ENCODE results near the gene DIP2A. TPM values are rescaled to one million over a fixed set of nuclear protein-coding genes. Genes with fewer than 3 reads are reported as not detected.

The DIP2A gene
- total RNA-seq, 1 experiment from 2014 or later = 22.9 TPM

DNA sequence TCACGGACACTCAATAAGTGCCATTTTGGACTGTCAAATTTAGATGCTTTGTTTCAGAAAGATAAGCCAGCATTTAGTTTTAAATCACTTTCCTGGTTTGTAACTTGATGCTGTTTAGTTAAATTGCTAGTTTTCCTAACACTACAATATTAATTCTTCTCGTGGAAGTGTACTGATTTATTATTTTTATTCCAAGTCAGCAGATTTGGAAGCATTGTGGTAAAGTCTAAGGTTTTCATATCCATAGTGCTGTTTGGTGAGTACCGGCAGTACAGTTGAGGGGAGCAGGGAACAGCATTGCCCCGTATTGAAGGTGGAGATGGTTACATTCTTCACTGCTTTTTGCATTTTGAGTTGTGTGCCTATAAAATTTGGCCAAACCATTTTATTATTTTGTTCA, 109.9 kb downstream of the DIP2A start:
- no peaks in the 10 kb centered on the region for H3K36me3 ChIP-seq (ENCODE audit: control insufficient read depth, insufficient read depth, low read length)
- POLR2A ChIA-PET = interaction anchor here (0.7 kb wide), 1 partner anchor 76 kb away, joined by 8 read pairs; no protein-coding TSS in a partner anchor
- H3K27me3 ChIP-seq (ENCODE audit: control insufficient read depth, insufficient read depth, low read length) = no peaks in the 10 kb centered on the region
- in situ Hi-C loops (cut with HindIII; ENCODE audit: low pct_unique_long_range_greater_than_20kb, low sequenced_read_pairs) = no loop called here
- intact Hi-C loops (cut with micrococcal nuclease; ENCODE audit: unreplicated experiment) = no loop called here
- H3K4me1 ChIP-seq (ENCODE audit: control insufficient read depth, insufficient read depth, low read length) = no peaks in the 10 kb centered on the region
- TF ChIP-seq, protein P1, sequence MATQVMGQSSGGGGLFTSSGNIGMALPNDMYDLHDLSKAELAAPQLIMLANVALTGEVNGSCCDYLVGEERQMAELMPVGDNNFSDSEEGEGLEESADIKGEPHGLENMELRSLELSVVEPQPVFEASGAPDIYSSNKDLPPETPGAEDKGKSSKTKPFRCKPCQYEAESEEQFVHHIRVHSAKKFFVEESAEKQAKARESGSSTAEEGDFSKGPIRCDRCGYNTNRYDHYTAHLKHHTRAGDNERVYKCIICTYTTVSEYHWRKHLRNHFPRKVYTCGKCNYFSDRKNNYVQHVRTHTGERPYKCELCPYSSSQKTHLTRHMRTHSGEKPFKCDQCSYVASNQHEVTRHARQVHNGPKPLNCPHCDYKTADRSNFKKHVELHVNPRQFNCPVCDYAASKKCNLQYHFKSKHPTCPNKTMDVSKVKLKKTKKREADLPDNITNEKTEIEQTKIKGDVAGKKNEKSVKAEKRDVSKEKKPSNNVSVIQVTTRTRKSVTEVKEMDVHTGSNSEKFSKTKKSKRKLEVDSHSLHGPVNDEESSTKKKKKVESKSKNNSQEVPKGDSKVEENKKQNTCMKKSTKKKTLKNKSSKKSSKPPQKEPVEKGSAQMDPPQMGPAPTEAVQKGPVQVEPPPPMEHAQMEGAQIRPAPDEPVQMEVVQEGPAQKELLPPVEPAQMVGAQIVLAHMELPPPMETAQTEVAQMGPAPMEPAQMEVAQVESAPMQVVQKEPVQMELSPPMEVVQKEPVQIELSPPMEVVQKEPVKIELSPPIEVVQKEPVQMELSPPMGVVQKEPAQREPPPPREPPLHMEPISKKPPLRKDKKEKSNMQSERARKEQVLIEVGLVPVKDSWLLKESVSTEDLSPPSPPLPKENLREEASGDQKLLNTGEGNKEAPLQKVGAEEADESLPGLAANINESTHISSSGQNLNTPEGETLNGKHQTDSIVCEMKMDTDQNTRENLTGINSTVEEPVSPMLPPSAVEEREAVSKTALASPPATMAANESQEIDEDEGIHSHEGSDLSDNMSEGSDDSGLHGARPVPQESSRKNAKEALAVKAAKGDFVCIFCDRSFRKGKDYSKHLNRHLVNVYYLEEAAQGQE (IDR thresholded peaks at IDR 0.05; ENCODE audit: insufficient read depth in 1 of 2, low read depth in 2 of 2, low read length in 1 of 2) = no peak
- TF ChIP-seq POLR2AphosphoS5 (IDR thresholded peaks at IDR 0.05; ENCODE audit: low read depth, low read length) = no peak
- no peak for TF ChIP-seq SIN3A (IDR thresholded peaks at IDR 0.05; ENCODE audit: borderline replicate concordance, insufficient read depth, low read depth, low read length)
- TF ChIP-seq TCF7L2 (IDR thresholded peaks at IDR 0.05; ENCODE audit: low read depth, low read length) = no peak
- H3K27ac ChIP-seq (ENCODE audit: low read length) = no peak overlapping the region
- CTCF ChIA-PET = no interaction called here
- ATAC-seq = no peak
- BruUV-seq (replicated peaks) = no TSS peak
- no peak overlapping the region for H3K4me3 ChIP-seq (ENCODE audit: low read depth in 2 of 2, low read length in 2 of 2)
- no peak for DNase-seq (ENCODE audit: low read depth, low spot score)
- no peaks in the 10 kb centered on the region for H3K9me3 ChIP-seq (ENCODE audit: control insufficient read depth, insufficient read depth, low read depth, low read length)

DNA sequence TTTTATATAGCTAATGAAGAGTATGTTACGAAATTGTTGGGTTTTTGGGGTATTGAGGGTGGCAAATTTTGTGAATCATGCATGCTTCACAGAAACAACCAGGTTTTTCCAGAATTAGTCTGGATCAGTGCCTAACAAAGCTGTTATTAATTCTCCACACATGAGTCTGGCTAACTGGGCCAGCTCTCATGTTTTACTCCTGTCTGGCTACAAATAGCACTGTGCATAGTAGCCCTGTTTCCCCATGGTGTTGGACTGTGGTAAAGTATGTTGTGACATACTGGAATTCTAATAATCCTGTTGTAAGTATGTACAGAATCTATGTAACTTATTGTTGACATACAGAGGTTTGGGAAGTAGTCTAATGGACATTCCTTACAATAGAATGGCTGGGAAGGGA, 110.4 kb downstream of the DIP2A start:
- no peaks in the 10 kb centered on the region for H3K36me3 ChIP-seq (ENCODE audit: control insufficient read depth, insufficient read depth, low read length)
- CTCF ChIA-PET = no interaction called here
- no TSS peak for BruUV-seq (replicated peaks)

More for the DNA sequence above, 110.4 kb downstream of the DIP2A start:
- intact Hi-C loops (cut with micrococcal nuclease; ENCODE audit: unreplicated experiment) (no loop called here), in situ Hi-C loops (cut with HindIII; ENCODE audit: low pct_unique_long_range_greater_than_20kb, low sequenced_read_pairs) (no loop called here)
- Histone ChIP-seq H3K4me3 (ENCODE audit: low read depth in 2 of 2, low read length in 2 of 2) (no peak overlapping the region), H3K27me3 (ENCODE audit: control insufficient read depth, insufficient read depth, low read length) (no peaks in the 10 kb centered on the region), H3K27ac (ENCODE audit: low read length) (no peak overlapping the region), H3K4me1 (ENCODE audit: control insufficient read depth, insufficient read depth, low read length) (no peaks in the 10 kb centered on the region), H3K9me3 (ENCODE audit: control insufficient read depth, insufficient read depth, low read depth, low read length) (no peaks in the 10 kb centered on the region)
- DNase-seq (ENCODE audit: low read depth, low spot score) (no peak), ATAC-seq (no peak)
- no peak for TF ChIP-seq TCF7L2 (IDR thresholded peaks at IDR 0.05; ENCODE audit: low read depth, low read length)
- TF ChIP-seq, protein P1 (IDR thresholded peaks at IDR 0.05; ENCODE audit: insufficient read depth in 1 of 2, low read depth in 2 of 2, low read length in 1 of 2) = no peak
- TF ChIP-seq, protein P2, sequence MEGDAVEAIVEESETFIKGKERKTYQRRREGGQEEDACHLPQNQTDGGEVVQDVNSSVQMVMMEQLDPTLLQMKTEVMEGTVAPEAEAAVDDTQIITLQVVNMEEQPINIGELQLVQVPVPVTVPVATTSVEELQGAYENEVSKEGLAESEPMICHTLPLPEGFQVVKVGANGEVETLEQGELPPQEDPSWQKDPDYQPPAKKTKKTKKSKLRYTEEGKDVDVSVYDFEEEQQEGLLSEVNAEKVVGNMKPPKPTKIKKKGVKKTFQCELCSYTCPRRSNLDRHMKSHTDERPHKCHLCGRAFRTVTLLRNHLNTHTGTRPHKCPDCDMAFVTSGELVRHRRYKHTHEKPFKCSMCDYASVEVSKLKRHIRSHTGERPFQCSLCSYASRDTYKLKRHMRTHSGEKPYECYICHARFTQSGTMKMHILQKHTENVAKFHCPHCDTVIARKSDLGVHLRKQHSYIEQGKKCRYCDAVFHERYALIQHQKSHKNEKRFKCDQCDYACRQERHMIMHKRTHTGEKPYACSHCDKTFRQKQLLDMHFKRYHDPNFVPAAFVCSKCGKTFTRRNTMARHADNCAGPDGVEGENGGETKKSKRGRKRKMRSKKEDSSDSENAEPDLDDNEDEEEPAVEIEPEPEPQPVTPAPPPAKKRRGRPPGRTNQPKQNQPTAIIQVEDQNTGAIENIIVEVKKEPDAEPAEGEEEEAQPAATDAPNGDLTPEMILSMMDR (IDR thresholded peaks at IDR 0.05) = no peak
- TF ChIP-seq POLR2AphosphoS5 (IDR thresholded peaks at IDR 0.05; ENCODE audit: low read depth, low read length) = no peak
- no peak for TF ChIP-seq SIN3A (IDR thresholded peaks at IDR 0.05; ENCODE audit: borderline replicate concordance, insufficient read depth, low read depth, low read length)
- POLR2A ChIA-PET = interaction anchor here (0.7 kb wide), 1 partner anchor 75 kb away, joined by 8 read pairs; no protein-coding TSS in a partner anchor
